NCI-H2227 (cell line): ENCODE data around the gene TMCO6.

Experiments used
- DNase-seq: peaks from one replicate; lab custom pipeline; 2025; ENCODE audit not compliant: unreplicated experiment; lab: John Stamatoyannopoulos, UW

Gene TMCO6

GRCh38 chr5:140672455-140673186 lies 33.4 kb downstream of the TMCO6 start:
- no peak for DNase-seq

- no peak for DNase-seq
These were observed 34.1 kb downstream of the TMCO6 start, which contains the start of gene DND1 for GRCh38 chr5:140673187-140673976. DND1 (minus strand) TSS chr5:140673576; CDS start chr5:140673542, 34 bp downstream.

GRCh38 chr5:140674211-140674610 lies 35.0 kb downstream of the TMCO6 start:
- DNase-seq = no peak

- no peak for DNase-seq
These were observed 35.4 kb downstream of the TMCO6 start for GRCh38 chr5:140674629-140675028.

- DNase-seq = no peak
These were observed 38.7 kb downstream of the TMCO6 start for GRCh38 chr5:140677947-140678346.

DNA sequence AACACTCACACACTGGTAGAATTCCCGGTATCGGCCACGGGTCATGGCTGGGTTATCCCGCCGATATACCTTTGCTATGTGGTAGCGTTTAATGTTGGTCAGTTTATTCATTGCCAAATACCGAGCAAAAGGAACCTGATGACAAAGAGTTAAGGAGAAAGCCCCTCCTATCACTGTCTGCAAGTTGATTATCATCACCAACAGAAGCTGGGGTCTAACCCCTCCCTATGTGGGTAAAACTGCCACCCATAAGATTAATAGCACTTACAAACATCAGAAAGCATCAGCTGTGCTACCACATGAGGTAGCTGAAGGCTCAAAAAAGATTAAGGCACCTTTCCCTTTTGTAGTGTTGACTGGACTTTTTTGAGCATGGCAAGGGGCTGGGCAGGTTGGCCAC lies 39.7 kb downstream of the TMCO6 start:
- DNase-seq = no peak

GRCh38 chr5:140690376-140690932 lies 51.2 kb downstream of the TMCO6 start:
- no peak for DNase-seq

GRCh38 chr5:140690941-140691924 lies 52.0 kb downstream of the TMCO6 start, which contains the start of the genes HARS1 and HARS2:
HARS1 (minus strand) TSS chr5:140691370; CDS start chr5:140691304, 66 bp downstream.
HARS2 (plus strand) TSS chr5:140691455; CDS start chr5:140691649, 194 bp downstream.
- DNase-seq = peak; percentile 94

DNA sequence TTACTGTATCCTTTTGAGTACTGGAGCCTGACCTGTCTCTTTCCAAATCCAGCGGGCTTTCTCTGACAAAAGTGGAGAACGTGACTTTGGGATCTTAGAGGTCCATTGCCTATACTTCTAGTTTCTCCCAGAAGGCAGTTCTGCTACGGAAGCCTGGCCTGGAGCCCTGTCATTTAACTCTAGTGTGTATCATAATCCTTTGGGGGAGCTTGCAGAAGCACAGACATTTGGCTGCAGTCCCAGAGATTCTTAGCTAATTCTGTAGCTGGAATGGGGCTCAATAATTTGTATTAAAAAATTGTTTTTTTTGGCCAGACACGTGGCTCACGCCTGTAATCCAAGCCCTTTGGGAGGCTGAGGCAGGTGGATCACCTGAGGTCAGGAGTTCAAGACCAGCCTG lies 55.0 kb downstream of the TMCO6 start:
- no peak for DNase-seq
